ENCODE data around the gene FAM25G. TPM values are rescaled to one million over a fixed set of nuclear protein-coding genes. Genes with fewer than 3 reads are reported as not detected.

The FAM25G gene
- total RNA-seq, result not detected in 2 replicates

DNA sequence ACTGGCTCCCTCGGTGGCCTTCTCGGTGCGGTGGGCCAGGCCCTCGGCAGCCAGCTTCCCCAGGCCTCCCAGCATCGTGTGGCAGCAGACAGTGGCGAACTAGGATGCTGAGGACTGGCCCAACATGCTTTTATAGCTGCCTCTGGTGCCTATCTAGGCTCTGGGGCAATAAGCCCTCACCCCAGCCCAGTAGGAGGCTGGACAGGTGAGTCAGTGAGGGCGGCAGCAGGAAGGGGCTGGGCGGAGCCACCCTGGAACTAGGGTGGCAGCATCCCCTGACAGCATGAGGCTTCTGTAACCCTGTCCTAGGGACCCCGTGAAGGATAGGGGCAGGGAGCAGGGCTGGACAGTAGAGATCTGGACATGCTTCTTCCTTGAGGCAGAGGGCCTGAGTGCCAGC, at the start of gene FAM25G:
TSS of gene FAM25G (minus strand) at position 101 of the 400 bp plus-strand sequence. CDS start at position 75, 26 bp downstream.

GRCh38 chr10:47523475-47523874, 32.0 kb upstream of the FAM25G start, which contains the start of gene AGAP9:
Gene AGAP9 (minus strand): TSS chr10:47523638. CDS start chr10:47523526, 112 bp downstream.

DNA sequence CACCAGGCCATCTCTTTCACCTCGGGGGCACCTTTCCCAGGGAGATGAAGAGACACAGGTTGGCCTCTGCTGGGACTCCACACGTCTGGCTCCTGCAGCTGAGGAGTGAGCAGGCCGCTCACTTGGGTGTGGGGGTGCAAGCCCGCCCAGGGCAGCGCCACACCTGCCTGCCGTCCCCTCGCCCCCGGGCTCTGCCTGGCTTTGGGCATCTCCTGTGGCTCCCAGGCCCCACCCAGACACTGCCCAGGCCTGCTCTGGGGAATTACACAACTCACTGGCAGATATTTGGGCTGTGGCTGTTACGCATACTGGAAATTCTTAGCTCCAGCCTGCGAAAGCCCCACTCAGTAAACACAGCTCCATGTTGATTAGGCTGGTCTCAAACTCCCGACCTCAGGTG, 7.6 kb downstream of the FAM25G start, which contains the start of gene ANXA8:
TSS of gene ANXA8 (minus strand) at position 193 of the 400 bp plus-strand sequence. CDS start at position 11, 182 bp downstream.

Small RNA genes within 50 kb of the gene (small RNA-seq; reads per million reads assigned to genes)
- gene AL591684.3, result not detected
- gene RNA5SP312, result not detected

Other genes starting within 250 kb of the FAM25G start
- gene GDF10, start 191.5 kb downstream of the FAM25G start, total RNA-seq, result not detected in 2 replicates
- gene GDF2, start 169.2 kb downstream of the FAM25G start, total RNA-seq, result not detected in 2 replicates
- not detected in 2 replicates for gene RBP3, start 143.3 kb downstream of the FAM25G start, total RNA-seq
- gene ZNF488, start 107.4 kb downstream of the FAM25G start, total RNA-seq, result 0.07 TPM in 1 of 2 replicates, not detected in the other
- not detected in 2 replicates for gene ANXA8, start 7.6 kb downstream of the FAM25G start, total RNA-seq
- 3.9 and 5.3 TPM in 2 replicates for gene AGAP9, start 31.9 kb upstream of the FAM25G start, total RNA-seq